Activated naive CD4-positive, alpha-beta T cell treated with anti-CD3 and anti-CD28 coated beads, Interleukin-2, amount 50 U/mL, for 72 hours (primary cell): ENCODE measurements around the gene ANKRD1. TPM values are rescaled to one million over a fixed set of nuclear protein-coding genes. Genes with fewer than 3 reads are reported as not detected.
"Not testable (repeated sequence)": the region's sequence is repeated elsewhere in the genome, so short reads cannot be mapped to it uniquely, and the experiment has no call there.

Experiments used
- ATAC-seq, 2 donors: fragments of 150-1000 bp; cut with Tn5 transposase; 2 replicates each; pipeline ENCODE4 v1.10.0; 2021; ENCODE audit warnings: mild to moderate bottlenecking in 2 of 2, moderate library complexity in 2 of 2
- DNase-seq, 2 donors: peaks; one replicate each; pipeline ENCODE4 v3.0.0; 2021 to 2022; ENCODE audit warnings: low spot score in 2 of 2
- H3K27ac Mint-ChIP-seq, 2 donors: one replicate each; pipeline ENCODE4 v1.8.0; 2022; ENCODE audit warnings: mild to moderate bottlenecking in 2 of 2, mixed read lengths in 2 of 2
- H3K36me3 Mint-ChIP-seq, 2 donors: one replicate each; pipeline ENCODE4 v1.8.0; 2022; ENCODE audit warnings: mixed read lengths in 2 of 2
- H3K9me3 Mint-ChIP-seq, 2 donors: one replicate each; pipeline ENCODE4 v1.8.0; 2022; ENCODE audit warnings: mixed read lengths in 2 of 2
- total RNA-seq, 2 donors: library from RNA; stranded (reverse); gene quantifications; one replicate each; pipeline ENCODE4 v1.2.3, GENCODE V29; 2022

ANKRD1 gene
- total RNA-seq, 2 donors from 2014 or later: not detected

DNA sequence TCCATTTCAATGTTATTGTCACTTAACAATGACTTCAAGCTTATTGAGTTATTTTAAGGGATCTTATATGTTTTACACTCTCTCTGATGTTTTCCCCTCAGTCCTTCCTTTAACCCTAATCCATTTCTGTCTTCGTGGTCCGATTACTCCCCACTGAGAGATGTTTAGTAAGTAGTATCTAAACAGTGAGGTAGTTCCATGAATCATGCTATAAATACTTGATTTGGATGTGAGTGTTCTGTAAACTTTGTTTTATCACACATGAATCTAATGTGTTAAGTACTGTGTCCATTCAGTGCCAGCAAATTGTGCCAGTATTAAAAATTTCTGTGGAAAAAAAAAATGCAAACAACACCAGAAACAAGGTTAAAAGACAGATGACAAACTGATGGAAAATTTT, 30.5 kb downstream of the ANKRD1 start:
- ATAC-seq (no peak), DNase-seq (no peak)
- Mint-ChIP-seq H3K36me3 (peaks cover 27 to 32% of the 10 kb centered on the region in 2 donors), H3K9me3 (no peaks in the 10 kb centered on the region), H3K27ac (no peak overlapping the region)

DNA sequence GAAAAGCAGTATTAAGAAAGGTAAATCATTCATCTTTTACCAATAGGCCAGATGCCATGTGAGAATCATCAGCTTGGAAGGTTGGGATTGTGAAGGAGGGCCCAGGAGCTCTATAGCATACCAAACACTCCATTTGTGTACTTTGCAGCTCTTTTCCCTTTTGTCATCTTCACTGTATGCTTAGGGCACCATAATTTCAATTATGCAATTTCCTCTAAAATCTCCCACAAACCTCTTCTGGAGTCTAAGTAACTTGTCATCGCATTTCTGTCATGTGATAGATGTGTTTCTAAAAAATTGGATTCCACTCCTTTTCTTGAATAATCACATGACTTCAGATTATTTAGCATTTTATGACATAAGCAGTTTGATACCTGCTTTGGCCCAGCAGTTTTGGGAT, 31.3 kb downstream of the ANKRD1 start:
- Mint-ChIP-seq H3K36me3 (peaks cover 25 to 34% of the 10 kb centered on the region in 2 donors), H3K9me3 (no peaks in the 10 kb centered on the region), H3K27ac (no peak overlapping the region)
- DNase-seq (no peak), ATAC-seq (no peak)

DNA sequence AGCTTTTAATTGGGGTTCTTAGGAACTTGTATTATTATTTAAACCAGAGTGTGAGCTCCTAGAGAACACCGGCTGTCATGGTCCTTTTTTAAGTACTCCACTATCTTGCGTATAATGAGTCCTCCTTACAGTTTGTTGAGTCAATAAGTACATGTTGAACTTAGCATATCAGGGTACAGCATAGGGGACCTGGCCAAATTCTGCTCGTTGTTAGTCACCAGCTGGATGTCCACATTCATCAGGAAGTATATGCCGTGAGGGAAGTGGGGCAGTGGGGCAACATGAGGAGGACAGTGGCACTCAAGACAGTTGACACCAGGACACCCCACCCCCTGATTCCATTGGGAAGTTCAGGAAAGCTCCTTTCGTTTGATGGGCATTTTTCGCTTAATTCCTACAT, 32.5 kb downstream of the ANKRD1 start:
- Mint-ChIP-seq H3K9me3 (no peaks in the 10 kb centered on the region), H3K36me3 (peaks cover 20 to 34% of the 10 kb centered on the region in 2 donors), H3K27ac (no peak overlapping the region)
- DNase-seq (no peak), ATAC-seq (no peak)

DNA sequence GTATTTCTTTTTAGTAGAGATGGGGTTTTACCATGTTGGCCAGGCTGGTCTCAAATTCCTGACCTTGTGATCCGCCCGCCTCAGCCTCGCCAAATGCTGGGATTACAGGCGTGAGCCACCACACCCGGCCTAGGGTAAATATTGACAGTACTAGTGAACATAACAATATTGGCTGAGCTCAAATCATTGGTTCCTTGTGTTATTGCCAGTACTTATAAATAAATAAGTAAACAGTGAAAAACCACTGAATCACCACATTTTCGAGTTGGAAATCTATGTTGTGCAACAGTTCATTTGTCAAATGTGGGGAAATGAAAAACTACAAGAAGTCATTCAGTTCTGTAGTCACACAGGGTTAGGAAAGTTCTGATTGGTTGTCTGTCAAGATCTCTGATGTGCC, 33.3 kb downstream of the ANKRD1 start:
- Mint-ChIP-seq H3K9me3 (no peaks in the 10 kb centered on the region), H3K36me3 (peaks cover 19 to 33% of the 10 kb centered on the region in 2 donors), H3K27ac (no peak overlapping the region)
- DNase-seq: no peak
- no peak for ATAC-seq

DNA sequence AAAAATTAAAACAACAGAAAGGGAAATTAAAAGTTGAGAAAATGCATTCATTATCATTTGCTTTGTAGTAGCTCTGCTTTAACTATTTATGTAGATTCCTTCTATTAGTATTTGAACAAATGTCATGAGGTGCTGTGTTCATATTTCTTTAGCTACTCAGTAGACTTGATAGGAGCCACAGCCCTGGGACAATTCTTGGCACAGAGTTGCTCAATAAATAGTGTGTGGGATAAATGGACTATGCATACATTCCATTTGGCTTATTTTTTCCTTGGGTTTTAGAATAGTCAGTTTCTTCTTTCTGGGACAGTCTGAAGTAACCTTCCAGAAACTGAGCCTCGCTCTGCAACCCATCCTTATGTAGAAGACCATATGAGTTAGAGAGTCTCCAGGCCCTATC, 35.7 kb downstream of the ANKRD1 start:
- Mint-ChIP-seq H3K9me3 (no peaks in the 10 kb centered on the region), H3K27ac (no peak overlapping the region), H3K36me3 (peaks cover 8 to 22% of the 10 kb centered on the region in 2 donors)
- ATAC-seq: no peak
- DNase-seq: no peak

DNA sequence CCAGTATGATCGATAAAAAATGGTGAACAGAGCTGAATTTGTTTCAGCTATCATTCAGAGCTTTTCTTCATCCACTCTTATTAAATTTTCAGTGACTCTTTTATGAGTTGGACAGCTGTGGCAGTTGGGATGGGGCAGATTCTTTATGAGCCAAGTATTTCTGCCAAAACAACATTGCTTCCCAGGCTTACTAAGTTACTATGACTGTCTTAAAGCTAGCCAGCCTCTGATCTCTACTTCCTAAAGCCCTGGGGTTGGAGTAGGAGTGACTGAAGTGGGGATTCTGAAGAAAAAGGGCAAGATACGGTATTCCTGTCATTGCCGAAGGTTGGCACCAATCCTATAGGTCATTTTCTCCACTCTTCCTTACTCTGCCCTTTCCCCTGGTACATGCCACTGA, 36.5 kb downstream of the ANKRD1 start:
- peaks cover 8 to 28% of the 10 kb centered on the region in 2 donors for H3K36me3 Mint-ChIP-seq
- DNase-seq: no peak
- H3K27ac Mint-ChIP-seq: no peak overlapping the region
- no peaks in the 10 kb centered on the region for H3K9me3 Mint-ChIP-seq
- ATAC-seq: no peak

DNA sequence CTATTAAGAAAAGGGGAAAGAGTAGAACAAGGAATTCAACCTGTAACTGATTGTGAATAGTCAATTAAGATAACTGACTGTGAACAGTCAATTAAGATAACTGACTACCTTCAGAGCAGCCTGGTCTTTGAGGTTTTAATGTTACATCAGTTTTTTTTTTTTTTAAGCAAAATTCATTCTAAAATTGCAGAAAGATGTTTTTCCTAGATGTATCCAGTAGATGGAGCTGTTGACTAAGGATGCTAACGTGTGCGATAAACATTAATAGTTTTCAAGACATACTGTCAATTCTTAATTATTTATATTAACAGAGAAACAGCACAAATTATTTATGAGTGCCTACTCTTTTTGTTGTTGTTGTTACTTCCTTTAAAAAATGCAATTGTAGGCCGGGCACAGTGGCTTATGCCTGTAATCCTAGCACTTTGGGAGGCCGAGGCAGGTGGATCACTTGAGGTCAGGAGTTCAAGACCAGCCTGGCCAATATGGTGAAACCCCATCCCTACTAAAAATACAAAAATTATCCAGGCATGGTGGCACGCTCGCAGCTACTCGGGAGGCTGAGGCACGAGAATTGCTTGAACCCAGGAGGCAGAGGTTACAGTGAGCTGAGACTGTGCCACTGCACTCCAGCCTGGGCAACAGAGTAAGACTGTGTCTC, 40.7 kb downstream of the ANKRD1 start:
- H3K9me3 Mint-ChIP-seq: not testable (repeated sequence)
- H3K27ac Mint-ChIP-seq: peak overlapping the region in 1 of 2 donors; percentile 14
- peak; percentile 14 to 41 for ATAC-seq

DNA sequence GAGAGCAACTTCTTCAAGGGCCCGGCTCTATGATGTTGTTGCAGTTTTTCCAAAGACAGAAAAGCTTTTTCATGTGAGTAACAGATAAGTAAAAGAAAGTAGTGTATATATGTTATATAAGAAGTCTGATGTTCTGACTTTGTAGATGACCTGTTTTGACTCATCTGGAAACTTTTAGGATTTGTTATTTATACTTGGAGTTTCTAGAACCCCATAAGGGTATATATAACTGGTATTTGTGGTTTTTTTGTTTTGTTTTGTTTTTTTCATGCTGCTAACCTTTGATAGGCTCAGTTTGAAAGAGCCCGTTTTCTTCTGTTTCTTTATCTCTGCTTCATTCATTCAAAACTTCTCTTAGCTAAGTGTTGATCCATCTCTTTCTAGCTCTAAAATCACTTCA, 41.8 kb downstream of the ANKRD1 start:
- Mint-ChIP-seq H3K9me3 (no peaks in the 10 kb centered on the region), H3K27ac (peak overlapping the region in 1 of 2 donors; percentile 2), H3K36me3 (peaks cover 9 to 40% of the 10 kb centered on the region in 2 donors)
- ATAC-seq: peak; percentile 16 to 79
- no peak for DNase-seq

More for the DNA sequence above, 40.7 kb downstream of the ANKRD1 start:
- not testable (repeated sequence) for DNase-seq
- H3K36me3 Mint-ChIP-seq: peaks cover 9 to 37% of the 10 kb centered on the region in 2 donors

DNA sequence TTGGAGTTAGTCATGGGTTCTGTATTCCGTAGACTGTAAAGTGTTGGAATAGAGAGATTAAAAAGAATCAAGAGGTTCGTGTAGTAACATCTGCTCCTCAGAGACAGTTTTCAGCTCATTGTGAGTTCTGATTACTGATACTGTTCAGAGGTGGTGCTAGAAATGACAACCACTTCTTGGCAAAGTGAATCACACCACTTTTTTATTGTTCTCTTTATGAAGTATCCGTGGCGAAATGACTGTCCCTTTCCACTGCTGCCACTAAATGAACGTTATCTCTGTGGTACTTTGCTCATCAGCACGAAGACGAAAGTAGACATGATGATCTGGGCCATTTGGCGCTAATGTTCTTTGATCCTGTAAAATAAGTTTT, 48.3 kb downstream of the ANKRD1 start:
- peaks cover 4 to 6% of the 10 kb centered on the region in 2 donors for H3K9me3 Mint-ChIP-seq
- H3K36me3 Mint-ChIP-seq: peaks cover 19 to 43% of the 10 kb centered on the region in 2 donors
- ATAC-seq: peak; percentile 73 to 82
- peak overlapping the region; percentile 99 to 100 for H3K27ac Mint-ChIP-seq
- DNase-seq: peak in 1 of 2 donors; percentile 26

DNA sequence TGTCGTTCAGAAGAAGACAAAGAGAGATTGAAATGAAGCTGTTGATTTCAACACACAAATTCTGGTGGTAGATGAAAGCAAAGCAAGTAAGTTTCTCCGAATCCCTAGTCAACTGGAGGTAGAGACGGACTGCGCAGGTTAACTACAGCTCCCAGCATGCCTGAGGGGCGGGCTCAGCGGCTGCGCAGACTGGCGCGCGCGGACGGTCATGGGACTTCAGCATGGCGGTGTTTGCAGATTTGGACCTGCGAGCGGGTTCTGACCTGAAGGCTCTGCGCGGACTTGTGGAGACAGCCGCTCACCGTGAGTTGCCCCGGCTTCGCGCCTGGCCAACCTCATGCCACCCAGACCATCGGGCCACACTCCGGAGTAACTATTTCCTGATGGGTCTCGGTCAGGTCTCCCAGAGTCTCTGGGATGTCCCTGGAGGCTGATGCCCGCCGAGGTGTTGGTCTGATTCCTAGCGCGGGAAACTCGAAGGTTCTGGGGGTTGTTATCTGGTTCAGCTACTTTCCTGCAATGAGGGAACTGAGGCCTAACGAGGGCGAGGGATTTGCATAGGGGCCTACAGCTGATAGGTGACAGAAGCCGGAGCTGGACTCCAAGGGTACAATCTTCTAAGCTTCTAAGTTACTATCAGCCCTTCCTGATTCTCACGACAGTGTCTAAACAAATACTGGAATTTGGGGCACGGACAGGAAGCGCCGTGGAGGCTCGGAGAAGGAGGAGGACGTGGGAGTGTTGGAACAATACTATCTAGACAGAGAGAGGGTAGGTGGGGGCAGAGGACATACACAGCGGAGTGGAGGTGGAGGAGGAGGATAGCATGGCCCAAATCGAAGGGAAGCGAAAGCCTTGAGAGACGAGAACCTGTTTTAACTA, 48.9 kb downstream of the ANKRD1 start, which contains the start of gene RPP30:
Gene RPP30, plus strand, starts transcription at position 209 of the 882 bp plus-strand sequence. Its CDS starts 13 bp downstream, at position 222.
- Mint-ChIP-seq H3K9me3 (peaks cover 4 to 6% of the 10 kb centered on the region in 2 donors), H3K36me3 (peaks cover 19 to 37% of the 10 kb centered on the region in 2 donors), H3K27ac (peak within 1 kb of the TSS; percentile 99 to 100)
- DNase-seq (peak; percentile 81 to 87), ATAC-seq (peak; percentile 87 to 88)

DNA sequence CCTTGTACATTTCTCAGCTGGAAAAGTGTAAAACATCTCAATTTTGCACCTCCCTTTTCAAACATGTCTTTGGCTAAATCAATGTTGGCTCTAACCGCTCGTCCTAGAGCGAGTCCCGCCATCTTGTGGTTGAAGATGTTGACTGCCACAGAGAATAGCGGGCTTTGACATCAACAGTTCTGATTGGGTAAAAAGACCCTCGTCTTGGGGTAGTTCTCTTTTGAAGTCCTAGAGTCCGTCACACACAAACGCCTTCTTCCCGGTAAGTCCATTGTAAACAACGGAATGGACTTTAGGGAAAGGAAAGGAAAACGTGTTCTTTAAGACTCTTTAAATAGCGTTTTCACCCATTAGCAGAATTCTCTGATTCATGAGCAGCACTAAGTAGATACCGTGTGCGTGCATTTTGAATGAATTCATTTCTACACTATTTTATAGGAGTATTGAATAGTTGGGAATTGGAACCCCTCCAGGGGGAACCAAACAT, 49.6 kb downstream of the ANKRD1 start:
- ATAC-seq: peak; percentile 59 to 62

DNA sequence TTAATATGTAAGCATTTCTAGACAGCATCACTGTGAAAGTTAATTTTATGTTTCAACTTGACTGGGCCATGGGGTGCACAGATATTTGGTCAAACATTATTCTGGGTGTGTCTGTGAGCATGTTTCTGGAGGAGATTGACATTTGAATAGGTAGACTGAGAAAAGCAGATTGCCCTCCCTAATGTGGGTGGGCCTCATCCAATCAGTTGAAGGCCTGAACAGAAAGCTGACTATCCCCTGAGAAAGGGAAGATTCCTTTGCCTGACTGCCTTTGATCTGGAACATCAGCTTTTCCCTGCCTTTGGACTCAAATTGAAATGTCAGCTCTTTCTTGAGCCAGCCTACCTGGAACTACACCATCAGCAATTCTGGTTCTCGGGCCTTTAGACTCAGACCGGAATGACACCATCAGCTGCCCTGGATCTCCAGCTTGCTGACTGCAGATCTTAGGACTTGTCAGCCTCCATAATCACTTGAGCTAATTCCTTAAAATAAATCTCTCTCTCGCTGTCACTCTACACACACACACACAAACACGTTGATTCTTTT, 54.8 kb downstream of the ANKRD1 start:
- no peak overlapping the region for H3K27ac Mint-ChIP-seq
- peaks cover 4 to 6% of the 10 kb centered on the region in 2 donors for H3K9me3 Mint-ChIP-seq
- no peaks in the 10 kb centered on the region for H3K36me3 Mint-ChIP-seq
- DNase-seq (no peak), ATAC-seq (no peak)

More for the DNA sequence above, 49.6 kb downstream of the ANKRD1 start:
- peak in 1 of 2 donors; percentile 41 for DNase-seq
- Mint-ChIP-seq H3K9me3 (peaks cover 4 to 6% of the 10 kb centered on the region in 2 donors), H3K27ac (peak overlapping the region; percentile 99 to 100), H3K36me3 (peaks cover 15 to 31% of the 10 kb centered on the region in 2 donors)

DNA sequence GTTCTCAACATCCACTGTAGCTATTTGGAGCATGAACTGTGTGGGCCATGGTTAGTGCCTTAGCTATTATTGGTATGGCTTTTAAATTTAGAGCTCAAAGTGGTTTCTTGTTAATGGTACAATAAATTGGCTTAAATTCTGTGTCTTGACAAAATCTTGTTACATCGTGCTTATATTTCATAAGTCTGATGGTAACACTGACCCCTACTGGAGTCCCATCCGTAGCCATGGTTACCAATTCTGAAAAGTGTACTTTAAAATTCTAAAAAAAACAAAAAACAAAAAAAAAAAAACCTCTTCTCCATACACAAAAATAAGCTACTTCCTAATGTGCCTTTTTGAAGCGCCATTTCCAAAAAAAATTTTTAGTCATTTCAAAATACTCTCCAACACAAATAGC, 55.5 kb downstream of the ANKRD1 start:
- H3K9me3 Mint-ChIP-seq: peaks cover 1 to 4% of the 10 kb centered on the region in 2 donors
- ATAC-seq (no peak), DNase-seq (no peak)
- no peaks in the 10 kb centered on the region for H3K36me3 Mint-ChIP-seq
- no peak overlapping the region for H3K27ac Mint-ChIP-seq

DNA sequence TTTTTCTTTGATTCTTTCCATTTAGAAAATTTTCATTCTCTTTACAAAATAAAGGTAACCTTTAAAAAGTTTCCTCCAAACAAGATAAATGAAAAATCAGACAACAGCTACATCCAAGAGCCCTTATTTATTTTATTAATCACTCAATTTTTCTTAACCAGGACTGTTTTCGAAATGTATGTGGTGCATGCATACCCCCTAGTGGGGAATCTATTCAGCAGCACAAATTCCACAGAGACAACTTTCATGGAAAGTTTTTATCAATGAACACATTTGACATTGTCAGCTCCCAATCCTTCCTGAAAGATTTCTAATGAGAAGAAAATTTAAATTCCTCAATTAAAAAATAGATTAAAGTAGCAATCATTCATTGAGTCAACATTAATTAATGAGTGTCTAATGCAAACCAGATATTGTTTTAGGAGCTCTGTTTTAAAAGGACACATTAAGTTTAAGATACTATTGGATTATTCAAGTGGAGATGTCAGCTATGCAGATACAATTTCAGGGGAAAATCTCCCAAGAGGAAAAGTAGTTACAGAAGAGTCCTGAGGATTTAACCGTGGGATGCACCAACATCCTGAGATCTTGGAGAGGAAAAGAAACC, 57.9 kb downstream of the ANKRD1 start:
- no peaks in the 10 kb centered on the region for H3K36me3 Mint-ChIP-seq
- H3K9me3 Mint-ChIP-seq: no peaks in the 10 kb centered on the region
- H3K27ac Mint-ChIP-seq: no peak overlapping the region
- ATAC-seq (no peak), DNase-seq (no peak)
